ENCODE measurements around the gene QRICH2.

GRCh38 chr17:76297436-76297835 lies 10.6 kb downstream of the QRICH2 start:
- TF ChIP-seq POLR2A (IDR thresholded peaks at IDR 0.05) (no peak), POLR2AphosphoS5 (IDR thresholded peaks at IDR 0.05) (no peak), EP300 (IDR thresholded peaks at IDR 0.05; ENCODE audit: low read depth) (no peak)
- TF ChIP-seq, protein P1, sequence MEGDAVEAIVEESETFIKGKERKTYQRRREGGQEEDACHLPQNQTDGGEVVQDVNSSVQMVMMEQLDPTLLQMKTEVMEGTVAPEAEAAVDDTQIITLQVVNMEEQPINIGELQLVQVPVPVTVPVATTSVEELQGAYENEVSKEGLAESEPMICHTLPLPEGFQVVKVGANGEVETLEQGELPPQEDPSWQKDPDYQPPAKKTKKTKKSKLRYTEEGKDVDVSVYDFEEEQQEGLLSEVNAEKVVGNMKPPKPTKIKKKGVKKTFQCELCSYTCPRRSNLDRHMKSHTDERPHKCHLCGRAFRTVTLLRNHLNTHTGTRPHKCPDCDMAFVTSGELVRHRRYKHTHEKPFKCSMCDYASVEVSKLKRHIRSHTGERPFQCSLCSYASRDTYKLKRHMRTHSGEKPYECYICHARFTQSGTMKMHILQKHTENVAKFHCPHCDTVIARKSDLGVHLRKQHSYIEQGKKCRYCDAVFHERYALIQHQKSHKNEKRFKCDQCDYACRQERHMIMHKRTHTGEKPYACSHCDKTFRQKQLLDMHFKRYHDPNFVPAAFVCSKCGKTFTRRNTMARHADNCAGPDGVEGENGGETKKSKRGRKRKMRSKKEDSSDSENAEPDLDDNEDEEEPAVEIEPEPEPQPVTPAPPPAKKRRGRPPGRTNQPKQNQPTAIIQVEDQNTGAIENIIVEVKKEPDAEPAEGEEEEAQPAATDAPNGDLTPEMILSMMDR (IDR thresholded peaks at IDR 0.05) = no peak
